Right ventricle myocardium inferior (tissue), 1 donor: ENCODE data around the gene ARRDC3. TPM values are rescaled to one million over a fixed set of nuclear protein-coding genes. Genes with fewer than 3 reads are reported as not detected.
A peak's percentile ranks its signal among the peaks of the same experiment; 100 is the strongest.
"Not testable (repeated sequence)": the region's sequence is repeated elsewhere in the genome, so short reads cannot be mapped to it uniquely, and the experiment has no call there.

Experiments
- ATAC-seq: fragments of 200-7000 bp; cut with Tn5 transposase; one replicate; pipeline ENCODE4 v1.9.1; 2020; ENCODE audit warnings: mild to moderate bottlenecking, moderate library complexity
- DNase-seq: peaks from one replicate; pipeline ENCODE4 v3.0.0; 2021; ENCODE audit errors: missing footprints
- intact Hi-C: fragments of 100-400 bp; cut with DNase I; formaldehyde crosslinking; loops from one replicate; pipeline ENCODE4 v1.11.0; 2022
- total RNA-seq: library from RNA; stranded (reverse); fragmentation: NEBNext Ultra II Directional; extraction: Animal tissue kit (Norgen Biotek cat#: 25700); gene quantifications from one replicate; pipeline ENCODE4 v1.2.1, GENCODE V29; 2021
- donor health status: DM: no; HTN: yes; CAD: no; lungs with severe emphysema.

Gene ARRDC3
- total RNA-seq, 1 donor from 2014 or later = 19.9 TPM

GRCh38 chr5:91367908-91368648, 15.0 kb downstream of the ARRDC3 start:
- ATAC-seq (no peak), DNase-seq (no peak)
- intact Hi-C loops = no loop called here

- ATAC-seq (no peak), DNase-seq (no peak)
- intact Hi-C loops = no loop called here
These were observed 15.8 kb downstream of the ARRDC3 start for GRCh38 chr5:91367344-91367743.

GRCh38 chr5:91366551-91366950, 16.6 kb downstream of the ARRDC3 start:
- no peak for ATAC-seq
- intact Hi-C loops = no loop called here
- no peak for DNase-seq

- DNase-seq (no peak), ATAC-seq (no peak)
- intact Hi-C loops = no loop called here
These were observed 17.6 kb downstream of the ARRDC3 start for GRCh38 chr5:91365498-91365897.

GRCh38 chr5:91362935-91363334, 20.2 kb downstream of the ARRDC3 start:
- ATAC-seq = no peak
- intact Hi-C loops = no loop called here
- no peak for DNase-seq

GRCh38 chr5:91361790-91362189, 21.3 kb downstream of the ARRDC3 start:
- DNase-seq = no peak
- intact Hi-C loops = no loop called here
- ATAC-seq = no peak

GRCh38 chr5:91361055-91361701, 21.9 kb downstream of the ARRDC3 start:
- intact Hi-C loops = no loop called here
- ATAC-seq = no peak
- DNase-seq = no peak

- intact Hi-C loops = no loop called here
These were observed 23.0 kb downstream of the ARRDC3 start for GRCh38 chr5:91359962-91360609.

GRCh38 chr5:91357806-91358205, 25.3 kb downstream of the ARRDC3 start:
- intact Hi-C loops = no loop called here
- DNase-seq = no peak
- ATAC-seq = no peak

More at GRCh38 chr5:91359962-91360609, 23.0 kb downstream of the ARRDC3 start:
- DNase-seq = no peak
- ATAC-seq = no peak

- intact Hi-C loops = no loop called here
- no peak for ATAC-seq
- DNase-seq = no peak
These were observed 26.0 kb downstream of the ARRDC3 start for GRCh38 chr5:91357012-91357634.

- peak; percentile 37 for ATAC-seq
- DNase-seq, intact Hi-C loops: not testable (repeated sequence)
These were observed 28.2 kb downstream of the ARRDC3 start for GRCh38 chr5:91354867-91355266.

- no peak for ATAC-seq
These were observed 30.1 kb downstream of the ARRDC3 start for GRCh38 chr5:91352831-91353695.

GRCh38 chr5:91345461-91345860, 37.7 kb downstream of the ARRDC3 start:
- no peak for DNase-seq
- no peak for ATAC-seq
- intact Hi-C loops = no loop called here

More at GRCh38 chr5:91352831-91353695, 30.1 kb downstream of the ARRDC3 start:
- intact Hi-C loops = no loop called here
- DNase-seq = no peak

GRCh38 chr5:91344661-91345200, 38.4 kb downstream of the ARRDC3 start:
- intact Hi-C loops, ATAC-seq, DNase-seq: not testable (repeated sequence)

GRCh38 chr5:91343916-91344315, 39.2 kb downstream of the ARRDC3 start:
- ATAC-seq (no peak), DNase-seq (no peak)
- intact Hi-C loops = no loop called here

- DNase-seq, ATAC-seq, intact Hi-C loops: not testable (repeated sequence)
These were observed 40.2 kb downstream of the ARRDC3 start for GRCh38 chr5:91342931-91343330.

- DNase-seq (no peak), ATAC-seq (no peak)
- intact Hi-C loops = no loop called here
These were observed 42.0 kb downstream of the ARRDC3 start for GRCh38 chr5:91341154-91341553.

- intact Hi-C loops = no loop called here
- no peak for ATAC-seq
- DNase-seq = no peak
These were observed 42.6 kb downstream of the ARRDC3 start for GRCh38 chr5:91340532-91340931.
